Measurements from ENCODE around the gene DBR1.

GRCh38 chr3:138114988-138115971 is 59.4 kb downstream of the DBR1 start, which contains the start of gene DZIP1L:
- no peak; the same call in 1 of the 2 replicates for TF ChIP-seq LEF1 (IDR thresholded peaks at IDR 0.05; ENCODE audit: borderline replicate concordance)
- TF ChIP-seq BHLHE40 (IDR thresholded peaks at IDR 0.05; ENCODE audit: borderline replicate concordance) = no peak; the same call in 1 of the 2 replicates

Measured in HEK293T (cell line).